ENCODE data around the gene PGAP1. TPM values are rescaled to one million over a fixed set of nuclear protein-coding genes. Genes with fewer than 3 reads are reported as not detected.

PGAP1 gene
- total and polyA plus RNA-seq, 10 of the 15 experiments (the other 5 are each of a cell fraction or from before 2014, with no cell fraction given): 0.75 to 4.7 (median 3.0) TPM

- in situ Hi-C loops (cut with MboI) (no loop called here), intact Hi-C loops (cut with micrococcal nuclease; ENCODE audit: unreplicated experiment) (no loop called here)
- DNase-seq (ENCODE audit: low read depth, low spot score): no peak
- POLR2A ChIA-PET: no interaction called here
- no peak overlapping the region for H3K4me2 ChIP-seq (ENCODE audit: control insufficient read depth, insufficient read depth)
- no peaks in the 10 kb centered on the region; a peak in 3 of 4 replicates for H3K36me3 ChIP-seq (ENCODE audit: control insufficient read depth in 2 of 2, insufficient read depth in 2 of 2, low read length in 1 of 2)
- CTCF ChIA-PET: interaction anchor here (0.8 to 1.2 kb wide), 2 partner anchors 70 to 143 kb away, joined by 4 read pairs; no protein-coding TSS in a partner anchor
- no peaks in the 10 kb centered on the region for H4K20me1 ChIP-seq (ENCODE audit: control insufficient read depth, insufficient read depth)
- H3K4me1 ChIP-seq (ENCODE audit: control insufficient read depth, insufficient read depth, low read length): no peaks in the 10 kb centered on the region
- WGBS (ENCODE audit: insufficient coverage, insufficient replicate concordance, low lambda C conversion rate, missing lambda C conversion rate): 99% methylated on average over 4 of the region's 6 CpGs
- BruUV-seq (replicated peaks): no TSS peak
- no peaks in the 10 kb centered on the region for H3K27me3 ChIP-seq (replicated peaks in 1 of 2; ENCODE audit: control insufficient read depth in 2 of 2, insufficient read depth in 2 of 2, low read length in 1 of 2)
- SMC1A ChIA-PET (ENCODE audit: uncharacterized antibody, unreplicated experiment): interaction anchor here (1.0 to 1.2 kb wide), 2 partner anchors 10 to 27 kb away, joined by 3 read pairs; no protein-coding TSS in a partner anchor
- H3K79me2 ChIP-seq (ENCODE audit: control insufficient read depth, insufficient read depth, low read length): no peaks in the 10 kb centered on the region
- RAD21 ChIA-PET (ENCODE audit: unreplicated experiment): no interaction called here
- H3K9me3 ChIP-seq (replicated peaks; ENCODE audit: control insufficient read depth, insufficient read depth, low read length): no peaks in the 10 kb centered on the region
- H3K27ac ChIP-seq (ENCODE audit: control insufficient read depth, insufficient read depth): no peak overlapping the region
- no peak for TF ChIP-seq ZBTB11 (CRISPR knock-in tag; IDR thresholded peaks at IDR 0.05)
- no peak for TF ChIP-seq MXI1 (IDR thresholded peaks at IDR 0.05; ENCODE audit: low read depth, low read length)
- no peak for TF ChIP-seq ELK1 (IDR thresholded peaks at IDR 0.05; ENCODE audit: low read depth, low read length)
- no peak for TF ChIP-seq TCF7 (IDR thresholded peaks at IDR 0.05; ENCODE audit: borderline replicate concordance)
- no peak for TF ChIP-seq KLF5 (IDR thresholded peaks at IDR 0.05; ENCODE audit: partially characterized antibody)
- TF ChIP-seq ZNF687 (IDR thresholded peaks at IDR 0.05): no peak
- TF ChIP-seq ESRRA (IDR thresholded peaks at IDR 0.05; ENCODE audit: low read length): no peak
- no peak for TF ChIP-seq RCOR1 (conservative IDR thresholded peaks at IDR 0.05; ENCODE audit: low read depth, low read length)
- TF ChIP-seq BCL11A (IDR thresholded peaks at IDR 0.05; ENCODE audit: low read depth, low read length): no peak
- no peak for TF ChIP-seq YY1 (IDR thresholded peaks at IDR 0.05; ENCODE audit: low read depth, low read length)
- TF ChIP-seq YBX1 (IDR thresholded peaks at IDR 0.05): no peak
- TF ChIP-seq CBX3 (IDR thresholded peaks at IDR 0.05; ENCODE audit: borderline replicate concordance, low read depth): no peak
- no peak for TF ChIP-seq SMC3 (IDR thresholded peaks at IDR 0.05; ENCODE audit: borderline replicate concordance, low read length)
- no peak for TF ChIP-seq SRF (IDR thresholded peaks at IDR 0.05; ENCODE audit: low read depth in 2 of 2, low read length in 2 of 2)
- TF ChIP-seq MEF2B (IDR thresholded peaks at IDR 0.05; ENCODE audit: partially characterized antibody, poor library complexity, severe bottlenecking): no peak
- no peak for TF ChIP-seq RB1 (IDR thresholded peaks at IDR 0.05; ENCODE audit: borderline replicate concordance)
- TF ChIP-seq NR2C1 (IDR thresholded peaks at IDR 0.05): no peak
- TF ChIP-seq DPF2 (IDR thresholded peaks at IDR 0.05): no peak
- no peak overlapping the region for H2AFZ ChIP-seq (ENCODE audit: control insufficient read depth, low read depth, low read length)
- no peak overlapping the region for H3K4me3 ChIP-seq
- H3K9ac ChIP-seq (ENCODE audit: control insufficient read depth, insufficient read depth, low read length): no peak overlapping the region
- ATAC-seq: no peak
- no peak for FAIRE-seq
Observed at GRCh38 chr2:196900843-196901242, 25.7 kb downstream of the PGAP1 start.

Data from GM12878 (cell line).